Epidermal melanocyte (primary cell): ENCODE results near the gene SMG7.
"Not testable (repeated sequence)": the region's sequence is repeated elsewhere in the genome, so short reads cannot be mapped to it uniquely, and the experiment has no call there.

Source experiments
- DNase-seq: peaks from one replicate; pipeline ENCODE4 v3.0.0; 2011; ENCODE audit warnings: low spot score; ENCODE audit not compliant: insufficient read length

The SMG7 gene, protein sequence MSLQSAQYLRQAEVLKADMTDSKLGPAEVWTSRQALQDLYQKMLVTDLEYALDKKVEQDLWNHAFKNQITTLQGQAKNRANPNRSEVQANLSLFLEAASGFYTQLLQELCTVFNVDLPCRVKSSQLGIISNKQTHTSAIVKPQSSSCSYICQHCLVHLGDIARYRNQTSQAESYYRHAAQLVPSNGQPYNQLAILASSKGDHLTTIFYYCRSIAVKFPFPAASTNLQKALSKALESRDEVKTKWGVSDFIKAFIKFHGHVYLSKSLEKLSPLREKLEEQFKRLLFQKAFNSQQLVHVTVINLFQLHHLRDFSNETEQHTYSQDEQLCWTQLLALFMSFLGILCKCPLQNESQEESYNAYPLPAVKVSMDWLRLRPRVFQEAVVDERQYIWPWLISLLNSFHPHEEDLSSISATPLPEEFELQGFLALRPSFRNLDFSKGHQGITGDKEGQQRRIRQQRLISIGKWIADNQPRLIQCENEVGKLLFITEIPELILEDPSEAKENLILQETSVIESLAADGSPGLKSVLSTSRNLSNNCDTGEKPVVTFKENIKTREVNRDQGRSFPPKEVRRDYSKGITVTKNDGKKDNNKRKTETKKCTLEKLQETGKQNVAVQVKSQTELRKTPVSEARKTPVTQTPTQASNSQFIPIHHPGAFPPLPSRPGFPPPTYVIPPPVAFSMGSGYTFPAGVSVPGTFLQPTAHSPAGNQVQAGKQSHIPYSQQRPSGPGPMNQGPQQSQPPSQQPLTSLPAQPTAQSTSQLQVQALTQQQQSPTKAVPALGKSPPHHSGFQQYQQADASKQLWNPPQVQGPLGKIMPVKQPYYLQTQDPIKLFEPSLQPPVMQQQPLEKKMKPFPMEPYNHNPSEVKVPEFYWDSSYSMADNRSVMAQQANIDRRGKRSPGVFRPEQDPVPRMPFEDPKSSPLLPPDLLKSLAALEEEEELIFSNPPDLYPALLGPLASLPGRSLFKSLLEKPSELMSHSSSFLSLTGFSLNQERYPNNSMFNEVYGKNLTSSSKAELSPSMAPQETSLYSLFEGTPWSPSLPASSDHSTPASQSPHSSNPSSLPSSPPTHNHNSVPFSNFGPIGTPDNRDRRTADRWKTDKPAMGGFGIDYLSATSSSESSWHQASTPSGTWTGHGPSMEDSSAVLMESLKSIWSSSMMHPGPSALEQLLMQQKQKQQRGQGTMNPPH

DNA sequence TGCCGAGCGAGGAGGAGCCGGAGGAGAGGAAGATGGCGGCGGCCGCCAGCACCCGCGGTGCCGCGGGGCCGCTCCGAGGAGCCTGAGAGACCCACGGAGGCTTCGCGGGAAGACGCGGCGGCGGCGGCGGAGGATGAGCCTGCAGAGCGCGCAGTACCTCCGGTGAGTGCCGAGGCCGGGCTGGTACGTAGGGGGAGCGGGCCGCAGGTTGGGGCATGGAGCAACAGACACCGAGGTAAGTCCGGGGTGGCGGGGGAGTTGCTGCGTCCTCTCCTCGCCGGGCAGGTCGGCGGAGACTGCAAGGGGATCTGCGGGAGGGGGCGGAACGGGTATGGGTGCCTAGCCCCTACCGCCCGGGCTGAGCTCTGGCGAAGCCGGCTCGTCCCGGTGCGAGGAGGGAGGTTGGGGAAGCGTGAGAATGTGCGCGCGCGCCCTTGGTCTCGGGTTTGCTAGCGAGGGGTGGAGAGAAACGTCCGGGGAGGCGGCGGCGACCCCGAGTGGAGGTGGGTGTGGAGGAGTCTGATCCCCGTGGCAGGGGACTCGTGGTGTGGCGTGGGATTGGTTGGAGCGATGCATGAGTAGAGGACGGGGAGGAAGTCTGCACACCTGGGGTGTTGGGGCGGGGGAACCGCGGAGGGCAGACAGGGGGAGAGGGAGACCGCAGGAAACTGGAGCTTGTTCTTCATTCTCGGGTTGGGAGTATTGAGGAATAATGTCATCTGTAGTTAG lies at the start of gene SMG7:
Gene SMG7 (plus strand): TSS at position 12 of the 729 bp plus-strand sequence. CDS start 122 bp downstream, at position 134.
- DNase-seq = no peak

DNA sequence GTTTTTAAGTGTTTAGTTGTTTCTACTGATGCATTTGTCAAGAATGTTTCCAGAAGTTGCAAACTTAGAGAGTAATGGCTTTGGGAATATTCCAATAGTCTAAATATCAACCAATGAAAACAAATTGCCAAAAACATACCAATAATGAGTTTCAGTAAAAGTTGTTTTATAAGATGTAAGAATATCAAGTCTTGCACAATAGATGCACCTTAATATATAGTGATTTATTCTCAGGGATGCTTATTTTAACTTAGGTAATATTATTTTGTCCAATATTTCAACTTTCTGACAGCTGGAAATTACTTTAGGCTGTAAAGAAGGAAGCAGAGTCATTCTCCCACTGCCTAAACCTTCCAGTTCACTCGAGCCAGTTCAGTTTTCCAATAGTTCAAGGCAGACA lies 48.8 kb upstream of the SMG7 start:
- no peak for DNase-seq

DNA sequence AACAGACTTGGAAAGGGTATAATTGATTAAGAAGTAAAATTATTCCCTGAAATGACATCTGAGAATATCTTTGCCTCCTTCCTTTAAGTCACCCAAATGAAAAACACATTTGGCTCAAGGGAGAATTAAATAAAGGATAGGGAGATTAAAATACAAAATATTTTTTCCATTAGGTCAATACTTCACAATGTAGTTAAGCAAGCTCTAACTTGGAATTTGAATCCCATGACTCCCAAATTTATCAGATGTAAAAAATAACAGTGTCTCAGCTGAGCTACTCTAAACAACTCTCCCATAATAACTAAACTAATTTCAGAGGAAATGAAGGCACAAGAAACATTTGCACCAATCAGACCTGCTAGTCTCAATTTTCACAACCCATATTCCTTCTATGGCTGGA lies 47.6 kb upstream of the SMG7 start:
- DNase-seq = no peak

DNA sequence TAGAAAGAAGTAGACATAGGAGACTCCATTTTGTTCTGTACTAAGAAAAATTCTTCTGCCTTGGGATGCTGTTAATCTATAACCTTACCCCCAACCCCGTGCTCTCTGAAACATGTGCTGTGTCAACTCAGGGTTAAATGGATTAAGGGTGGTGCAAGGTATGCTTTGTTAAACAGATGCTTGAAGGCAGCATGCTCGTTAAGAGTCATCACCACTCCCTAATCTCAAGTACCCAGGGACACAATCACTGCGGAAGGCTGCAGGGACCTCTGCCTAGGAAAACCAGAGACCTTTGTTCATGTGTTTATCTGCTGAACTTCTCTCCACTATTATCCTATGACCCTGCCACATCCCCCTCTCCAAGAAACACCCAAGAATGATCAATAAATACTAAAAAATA lies 44.7 kb upstream of the SMG7 start:
- not testable (repeated sequence) for DNase-seq

DNA sequence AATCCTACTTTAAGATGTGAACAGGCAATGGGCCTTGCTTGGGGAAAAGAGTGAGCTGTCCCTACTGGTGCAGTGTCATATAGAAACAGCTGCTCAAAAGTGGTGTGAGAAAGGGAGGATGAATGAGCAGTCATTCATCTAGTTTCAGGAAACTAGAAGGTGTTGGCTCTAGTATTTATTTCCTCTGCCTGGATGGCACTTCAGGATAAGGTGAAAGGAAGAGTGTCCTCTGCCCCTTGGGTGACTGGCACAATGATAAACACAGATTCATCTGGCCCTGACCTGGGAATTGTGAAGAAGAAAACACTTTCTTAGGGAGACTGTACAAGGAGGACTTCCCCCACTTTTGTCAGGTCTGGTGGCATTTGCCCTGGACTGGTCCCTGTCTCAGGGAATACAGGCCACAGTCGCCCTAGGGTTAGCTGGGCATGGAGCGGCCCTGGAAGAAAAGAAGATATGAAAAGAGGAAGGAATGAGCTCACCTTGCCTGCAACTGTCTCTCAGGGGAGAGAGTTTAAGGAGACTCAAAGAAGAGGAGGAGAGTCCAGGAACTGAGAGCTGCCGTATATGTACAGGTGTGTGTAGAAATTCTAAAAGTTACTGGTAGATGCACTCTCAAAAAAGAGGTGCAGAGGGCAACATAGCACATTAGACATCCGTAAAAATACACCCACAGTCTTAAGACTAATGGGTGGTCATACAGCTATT lies 40.3 kb upstream of the SMG7 start:
- no peak for DNase-seq

DNA sequence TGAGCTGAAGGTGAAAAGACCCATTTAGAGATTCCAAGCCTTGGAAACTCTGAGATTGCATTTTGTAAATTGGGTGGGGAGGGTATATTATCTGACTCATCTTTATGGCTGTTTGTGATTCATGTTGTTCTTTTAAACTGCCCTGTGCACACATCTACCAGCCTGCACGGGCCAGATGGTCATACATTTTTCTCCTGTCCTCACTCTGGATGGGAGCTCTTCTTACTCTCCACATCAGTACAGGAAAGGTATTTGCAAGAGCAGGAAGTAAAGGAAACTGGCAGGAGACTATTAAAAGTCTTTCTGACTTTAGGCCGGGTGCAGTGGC lies 39.8 kb upstream of the SMG7 start:
- DNase-seq = no peak

DNA sequence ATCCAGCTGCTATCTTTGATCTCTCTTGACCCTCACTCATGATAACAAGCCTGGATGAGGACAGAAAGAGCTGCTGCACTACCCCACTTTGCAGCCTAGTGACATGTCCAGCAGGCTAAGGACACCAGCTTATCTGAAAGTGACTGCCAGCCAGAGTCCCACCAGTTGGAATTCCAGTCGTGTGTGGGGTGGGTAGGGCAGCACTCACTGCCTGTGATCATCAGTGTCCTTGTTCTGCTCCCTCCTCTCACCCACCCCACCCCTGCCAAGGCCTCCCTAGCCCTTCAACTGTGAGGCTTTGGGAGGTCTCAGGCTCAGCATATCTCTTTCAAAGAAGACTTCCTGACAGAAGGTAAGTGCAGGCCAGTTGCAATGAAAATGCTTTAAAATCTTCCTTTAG lies 38.6 kb upstream of the SMG7 start:
- no peak for DNase-seq

DNA sequence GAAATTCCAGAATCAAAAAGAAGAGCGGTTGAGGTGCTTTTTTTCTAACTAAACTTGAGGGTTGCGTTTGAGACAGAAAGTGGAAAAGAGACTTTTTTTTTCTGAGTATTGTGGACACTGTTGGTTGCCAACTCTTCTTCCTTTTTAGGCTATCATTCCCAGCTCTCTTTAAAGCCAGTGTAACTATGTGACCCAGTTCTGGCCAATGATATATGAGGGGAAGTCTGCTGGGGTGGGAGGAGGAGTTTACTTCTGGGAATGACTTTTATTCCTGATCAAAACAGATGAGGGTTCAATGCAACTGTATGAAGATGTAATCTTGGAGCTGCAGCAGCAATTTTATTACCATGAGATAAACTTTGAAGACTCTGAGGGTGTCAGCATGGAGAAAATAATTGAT lies 36.8 kb upstream of the SMG7 start:
- DNase-seq = no peak

DNA sequence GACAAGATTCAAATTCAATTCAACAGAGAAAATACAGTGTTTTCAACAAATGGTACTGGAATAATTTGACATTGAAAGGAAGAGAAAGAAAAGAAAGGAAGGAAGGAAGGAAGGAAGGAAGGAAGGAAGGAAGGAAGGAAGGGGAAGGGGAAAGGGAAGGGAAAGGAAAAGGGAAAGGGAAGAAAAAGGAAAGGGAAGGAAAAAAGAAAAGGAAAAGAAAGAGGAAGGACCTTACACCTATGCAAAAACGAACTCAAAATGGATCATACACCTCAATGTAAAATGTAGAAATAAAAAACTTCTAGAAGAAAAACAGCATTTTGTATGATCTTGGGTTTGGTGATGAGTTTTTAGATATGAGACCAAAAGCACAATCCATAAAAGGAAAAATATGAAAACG lies 34.2 kb upstream of the SMG7 start:
- no peak for DNase-seq

DNA sequence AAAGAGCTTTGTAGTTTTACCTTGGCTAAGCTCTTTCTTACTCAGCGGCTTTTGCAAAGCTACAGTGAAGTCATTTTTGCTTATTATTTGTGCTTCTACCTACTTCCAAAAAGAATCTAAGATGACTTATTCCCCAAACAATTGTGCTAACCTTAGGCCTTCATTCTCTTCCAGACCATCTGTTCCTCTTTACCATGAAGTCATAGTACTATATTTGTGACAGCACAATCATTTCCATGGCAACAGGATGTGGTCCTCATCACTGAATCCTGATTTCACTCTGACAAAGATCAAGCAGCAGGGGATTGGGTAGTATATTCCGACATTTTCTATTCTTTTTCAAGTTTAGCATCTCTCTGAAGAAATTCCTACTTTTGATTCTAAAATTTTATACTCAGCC lies 29.3 kb upstream of the SMG7 start:
- DNase-seq = no peak

DNA sequence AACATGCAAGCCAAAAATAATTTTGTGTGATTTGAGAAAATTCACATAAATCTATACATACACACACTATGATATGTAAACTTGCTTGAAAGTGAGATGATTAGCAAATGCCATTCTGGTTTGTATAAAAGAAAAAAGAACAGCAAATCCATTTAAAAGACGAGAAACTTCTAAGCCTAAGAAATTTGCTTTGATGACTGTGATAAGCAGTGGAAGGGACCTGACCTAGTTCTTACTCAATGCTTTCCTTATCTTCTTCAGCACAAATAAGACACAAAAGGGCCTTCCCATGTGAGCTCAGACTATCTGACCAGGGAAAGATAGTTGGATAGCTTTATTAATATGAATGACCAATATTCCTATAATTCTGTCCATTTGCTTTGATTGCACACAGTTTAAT lies 28.8 kb upstream of the SMG7 start:
- DNase-seq = no peak

DNA sequence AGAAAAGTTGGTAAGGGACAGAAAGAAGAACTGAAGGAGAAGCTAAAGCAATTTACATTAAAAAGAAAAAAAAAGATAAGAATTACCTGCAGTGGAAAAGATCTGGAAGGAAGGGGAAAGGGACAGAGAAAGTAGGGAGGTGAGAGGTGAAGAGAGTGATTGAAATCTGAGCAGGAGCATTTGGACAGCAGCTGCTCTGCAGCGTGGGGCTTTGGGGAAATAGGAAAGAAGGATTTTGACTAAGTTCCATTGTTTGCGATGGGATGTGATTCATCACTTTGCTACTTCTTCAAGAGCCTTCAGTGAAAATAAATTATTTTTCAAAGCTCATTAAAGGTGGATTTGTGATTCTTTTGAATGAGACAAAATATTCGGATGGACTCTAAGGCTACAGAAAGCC lies 28.1 kb upstream of the SMG7 start:
- no peak for DNase-seq

DNA sequence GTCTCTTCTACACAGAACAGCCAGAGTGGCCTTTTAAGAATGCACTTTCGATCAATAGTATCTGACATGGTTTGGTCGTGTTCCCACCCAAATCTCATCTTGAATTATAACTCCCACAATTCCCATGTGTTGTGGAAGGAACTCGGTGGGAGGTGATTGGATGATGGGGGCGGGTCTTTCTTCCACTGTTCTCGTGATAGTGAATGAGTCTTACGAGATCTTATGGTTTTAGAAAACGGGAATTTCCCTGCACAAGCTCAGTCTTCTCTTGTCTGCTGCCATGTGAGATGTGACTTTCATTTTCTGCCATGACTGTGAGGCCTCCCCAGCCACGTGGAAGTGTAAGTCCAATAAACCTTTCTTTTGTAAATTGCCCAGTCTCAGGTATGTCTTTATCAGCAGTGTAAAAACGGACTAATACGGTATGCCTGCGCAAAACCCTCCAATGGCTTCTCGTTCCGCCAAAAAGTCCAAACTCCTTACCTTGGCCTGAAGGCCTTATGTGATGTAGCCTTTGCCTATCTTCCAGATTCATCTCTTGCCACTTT lies 23.0 kb upstream of the SMG7 start:
- DNase-seq = no peak

DNA sequence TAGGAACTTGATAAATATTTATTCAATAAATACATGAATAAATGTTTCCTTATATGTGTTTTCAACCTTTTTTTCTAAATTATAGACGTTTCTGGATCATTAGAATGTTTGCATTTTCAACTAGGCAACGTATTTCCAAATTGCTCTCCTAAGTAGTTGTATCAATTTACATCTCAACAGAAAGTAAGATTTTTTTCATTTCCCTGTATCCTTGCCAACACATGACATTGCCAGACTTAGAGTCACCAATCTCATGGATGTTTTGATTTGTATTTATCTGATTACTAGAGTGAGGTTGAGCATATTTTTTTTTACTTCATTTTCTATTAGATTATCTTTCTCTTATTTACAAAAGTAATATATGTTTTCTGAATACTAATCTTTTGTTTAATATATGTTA lies 22.2 kb upstream of the SMG7 start:
- no peak for DNase-seq

DNA sequence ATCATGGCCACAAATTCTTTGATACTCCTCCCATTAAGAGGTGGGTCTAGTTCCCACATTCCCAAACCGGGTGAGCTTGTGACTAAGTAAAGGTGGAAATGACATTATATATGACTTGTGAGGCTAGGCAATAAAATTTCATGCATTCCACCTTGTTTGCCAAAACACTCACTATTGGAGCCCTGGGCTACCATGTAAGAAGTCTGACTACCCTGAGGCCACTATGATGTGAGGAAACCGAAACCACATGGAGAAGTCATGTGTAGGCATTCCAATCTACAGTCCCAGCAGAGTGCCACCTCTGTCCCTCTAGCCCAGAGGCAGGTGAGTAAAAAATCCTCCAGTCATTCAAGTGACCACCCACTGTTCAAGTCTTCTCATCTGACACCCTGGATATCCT lies 17.9 kb upstream of the SMG7 start:
- DNase-seq = no peak

DNA sequence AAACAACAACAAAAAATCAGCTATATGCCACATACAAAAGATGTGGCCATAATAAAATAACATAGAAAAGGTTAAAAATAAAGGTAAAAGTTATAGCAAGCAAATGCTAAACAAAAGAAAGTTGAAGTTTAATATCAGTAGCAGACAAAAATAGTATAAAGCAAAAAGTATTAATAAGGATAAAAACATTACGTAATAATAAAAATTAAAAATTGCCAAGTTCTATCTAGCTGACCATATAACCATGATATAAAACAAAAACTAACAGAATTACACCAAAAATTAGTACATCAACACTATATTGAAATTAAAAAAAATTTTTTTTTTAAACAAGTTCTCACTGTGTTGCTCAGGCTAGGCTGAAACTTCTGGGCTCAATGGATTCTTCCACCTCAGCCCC lies 15.5 kb upstream of the SMG7 start:
- no peak for DNase-seq

DNA sequence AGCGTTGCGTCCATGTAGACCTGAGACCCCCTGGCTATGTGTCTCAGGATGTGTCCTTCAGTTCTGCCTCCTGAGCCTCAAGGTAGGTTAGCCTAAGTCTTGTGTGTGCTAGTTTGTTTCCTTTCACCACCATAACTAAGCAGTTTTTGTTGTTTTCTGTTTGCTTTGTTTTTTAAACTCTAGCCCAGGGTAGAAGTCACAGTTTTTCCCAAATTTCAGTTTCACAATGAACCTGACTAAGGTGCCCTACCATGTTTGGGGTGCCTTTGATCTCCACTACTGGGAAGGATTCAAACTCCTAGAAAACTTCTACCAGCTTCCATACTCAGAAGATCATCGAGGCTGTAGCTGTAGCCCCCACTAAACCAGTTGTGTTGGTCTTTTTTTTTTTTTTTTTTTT lies 14.8 kb upstream of the SMG7 start:
- DNase-seq = no peak

DNA sequence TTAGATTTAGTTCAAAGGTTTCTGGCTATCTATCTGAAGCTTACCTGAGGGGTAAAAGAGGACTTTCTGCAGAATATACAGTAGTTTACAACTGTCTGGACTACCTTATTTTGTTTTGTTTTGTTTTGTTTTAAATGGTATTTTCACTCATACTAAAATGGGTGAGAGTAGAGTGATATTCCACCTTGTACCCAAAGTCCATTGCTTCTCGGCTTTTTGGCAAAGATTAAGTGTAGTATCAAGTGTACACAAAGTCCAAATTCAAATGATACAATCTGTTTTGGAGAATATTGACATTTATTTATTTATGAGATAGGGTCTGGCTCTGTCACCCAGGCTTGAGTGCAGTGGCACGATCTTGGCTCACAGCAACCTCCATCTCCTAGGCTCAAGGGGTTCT lies 11.7 kb upstream of the SMG7 start:
- DNase-seq = no peak

DNA sequence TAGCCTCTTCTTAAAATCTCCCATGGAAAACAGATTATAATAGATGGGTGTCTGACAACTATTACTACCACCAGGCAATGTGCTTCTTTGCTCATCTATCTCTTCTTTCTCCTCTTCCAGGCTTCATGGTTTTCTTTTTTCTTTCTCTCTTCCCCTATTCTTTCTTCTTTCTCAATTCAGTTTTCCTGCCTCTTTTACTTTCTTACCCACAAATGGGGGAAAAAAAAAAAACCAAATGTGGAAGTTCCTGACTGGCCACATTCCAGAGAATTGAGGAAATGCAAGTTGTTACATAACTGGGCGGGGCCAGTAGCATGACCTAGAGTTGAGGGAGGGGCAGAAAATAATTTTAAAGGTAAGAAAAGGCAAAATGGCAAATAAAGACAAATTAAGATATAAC lies 10.9 kb upstream of the SMG7 start:
- DNase-seq = no peak

DNA sequence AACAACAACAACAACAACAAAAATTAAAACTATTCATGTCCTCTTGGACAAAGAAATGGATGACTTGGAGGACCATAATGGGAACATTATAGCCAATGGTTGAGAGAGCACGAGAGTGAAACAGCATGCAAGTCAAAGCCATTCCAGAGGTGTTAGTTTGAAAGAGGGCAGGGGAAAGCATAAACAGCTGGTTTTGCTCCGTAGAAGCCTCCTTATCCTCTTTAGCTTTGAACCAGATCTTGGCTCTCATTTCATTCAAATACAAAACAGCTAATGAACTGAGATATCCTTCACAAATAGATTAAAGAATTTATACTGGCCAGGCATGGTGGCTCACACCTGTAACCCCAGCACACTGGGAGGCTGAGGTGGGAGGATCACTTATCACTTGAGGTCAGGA lies 8.7 kb upstream of the SMG7 start:
- no peak for DNase-seq

DNA sequence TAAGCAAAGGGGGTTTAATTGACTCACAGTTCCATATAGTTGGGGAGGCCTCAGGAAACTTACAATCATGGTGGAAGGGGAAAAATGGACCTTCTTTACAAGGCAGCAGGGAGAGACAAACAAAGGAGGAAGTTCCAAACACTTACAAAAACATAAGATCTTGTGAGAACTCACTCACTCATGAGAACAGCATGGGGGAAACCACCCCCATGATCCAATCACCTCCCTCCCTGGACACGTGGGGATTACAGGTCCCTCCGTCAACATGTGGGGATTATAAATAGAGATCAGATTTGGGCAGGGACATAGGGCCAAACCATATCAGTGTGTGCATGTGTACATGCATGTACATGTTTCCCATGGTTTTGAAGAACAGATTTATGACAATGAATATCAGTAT lies 5.5 kb upstream of the SMG7 start:
- no peak for DNase-seq
